GM18511 (cell line): ENCODE measurements around the gene TRPV3.
"Not testable (repeated sequence)": the region's sequence is repeated elsewhere in the genome, so short reads cannot be mapped to it uniquely, and the experiment has no call there.

Experiments used
- ATAC-seq: cut with Tn5 transposase; IDR thresholded peaks from one replicate; pipeline ENCODE4 v1.9.1; 2021; ENCODE audit warnings: mild to moderate bottlenecking, moderate library complexity; ENCODE audit not compliant: unreplicated experiment

Gene TRPV3

GRCh38 chr17:3574231-3574630 is 16.6 kb upstream of the TRPV3 start:
- no peak for ATAC-seq

GRCh38 chr17:3573246-3574100 is 15.9 kb upstream of the TRPV3 start:
- ATAC-seq: no peak

- ATAC-seq: no peak
These were observed 14.6 kb upstream of the TRPV3 start for GRCh38 chr17:3572231-3572630.

GRCh38 chr17:3571043-3571900 is 13.7 kb upstream of the TRPV3 start:
- ATAC-seq: no peak

GRCh38 chr17:3569534-3570137 is 12.0 kb upstream of the TRPV3 start:
- no peak for ATAC-seq

- ATAC-seq: no peak
These were observed 8.9 kb upstream of the TRPV3 start for GRCh38 chr17:3566551-3566950.

- ATAC-seq: no peak
These were observed 7.5 kb upstream of the TRPV3 start for GRCh38 chr17:3565143-3565542.

GRCh38 chr17:3564241-3564640 is 6.6 kb upstream of the TRPV3 start:
- not testable (repeated sequence) for ATAC-seq

GRCh38 chr17:3559270-3559645 is 1.6 kb upstream of the TRPV3 start:
- ATAC-seq: no peak

- peak; percentile 73 for ATAC-seq
These were observed 1.1 kb upstream of the TRPV3 start for GRCh38 chr17:3558603-3559269.

GRCh38 chr17:3556916-3557767 is 470 bp downstream of the TRPV3 start:
- ATAC-seq: peak; percentile 5

GRCh38 chr17:3556239-3556915 is 1.2 kb downstream of the TRPV3 start:
- ATAC-seq: no peak

- no peak for ATAC-seq
These were observed 2.3 kb downstream of the TRPV3 start for GRCh38 chr17:3555189-3555796.

GRCh38 chr17:3554440-3554839 is 3.2 kb downstream of the TRPV3 start:
- no peak for ATAC-seq

- no peak for ATAC-seq
These were observed 3.9 kb downstream of the TRPV3 start for GRCh38 chr17:3553419-3554401.

- no peak for ATAC-seq
These were observed 4.7 kb downstream of the TRPV3 start for GRCh38 chr17:3552916-3553315.

- ATAC-seq: no peak
These were observed 6.4 kb downstream of the TRPV3 start for GRCh38 chr17:3551189-3551588.

GRCh38 chr17:3549610-3550162 is 7.9 kb downstream of the TRPV3 start:
- no peak for ATAC-seq
